Measurements from ENCODE around the gene RACGAP1. TPM values are rescaled to one million over a fixed set of nuclear protein-coding genes. Genes with fewer than 3 reads are reported as not detected.
A peak's percentile ranks its signal among the peaks of the same experiment; 100 is the strongest.

Gene RACGAP1
- total RNA-seq, 3 donors from 2014 or later, result 16.0 to 45.5 (median 34.4) TPM

- no peak for ATAC-seq
- intact Hi-C loops (cut with DNase I, micrococcal nuclease), result loop anchor here in 1 of 2 donors (10.0 kb wide), 1 partner anchor 85 kb away; the partner anchor contains the start of gene AQP5
Observed at GRCh38 chr12:50049254-50050118, 24.2 kb upstream of the RACGAP1 start.

DNA sequence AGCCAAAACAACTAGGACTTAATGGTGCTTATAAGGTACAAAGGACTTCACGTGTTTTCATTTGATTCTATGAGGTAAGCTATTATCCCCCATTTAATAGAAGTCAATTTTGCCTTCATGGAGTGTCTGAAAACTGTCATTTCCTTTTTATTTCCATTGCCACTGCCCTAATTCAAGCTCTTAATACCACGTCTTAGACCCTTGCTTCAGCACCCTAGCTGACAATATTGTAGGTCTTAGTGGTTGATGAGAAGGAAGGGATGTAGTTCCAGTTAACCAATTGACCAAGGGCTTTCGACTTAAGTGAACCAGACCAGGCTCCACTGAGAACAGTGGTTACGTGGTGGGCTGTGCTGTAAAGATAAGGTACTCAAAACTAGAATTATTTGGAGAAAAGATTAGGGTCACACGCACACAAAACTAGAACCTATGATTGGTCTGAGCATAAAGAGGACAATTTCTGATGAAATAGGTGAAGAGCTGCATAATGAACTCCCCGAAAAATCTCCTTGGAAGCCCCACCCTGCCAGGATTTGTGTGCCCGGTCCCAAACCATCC lies 22.5 kb upstream of the RACGAP1 start:
- no peaks in the 10 kb centered on the region for H3K36me3 ChIP-seq (ENCODE audit: low read depth)
- no peak overlapping the region for H3K4me3 ChIP-seq
- DNase-seq (no peak), ATAC-seq (no peak)
- H3K4me1 ChIP-seq (ENCODE audit: low read depth), result no peaks in the 10 kb centered on the region
- no peaks in the 10 kb centered on the region for H3K9me3 ChIP-seq
- intact Hi-C loops (cut with DNase I, micrococcal nuclease), result no loop called here
- TF ChIP-seq CTCF (IDR thresholded peaks at IDR 0.05), result no peak

More at GRCh38 chr12:50049254-50050118, 24.2 kb upstream of the RACGAP1 start:
- Histone ChIP-seq H3K36me3 (ENCODE audit: low read depth) (no peaks in the 10 kb centered on the region), H3K9me3 (no peaks in the 10 kb centered on the region), H3K4me3 (no peak overlapping the region), H3K4me1 (ENCODE audit: low read depth) (no peaks in the 10 kb centered on the region)
- no peak for DNase-seq
- TF ChIP-seq CTCF (IDR thresholded peaks at IDR 0.05), result no peak

DNA sequence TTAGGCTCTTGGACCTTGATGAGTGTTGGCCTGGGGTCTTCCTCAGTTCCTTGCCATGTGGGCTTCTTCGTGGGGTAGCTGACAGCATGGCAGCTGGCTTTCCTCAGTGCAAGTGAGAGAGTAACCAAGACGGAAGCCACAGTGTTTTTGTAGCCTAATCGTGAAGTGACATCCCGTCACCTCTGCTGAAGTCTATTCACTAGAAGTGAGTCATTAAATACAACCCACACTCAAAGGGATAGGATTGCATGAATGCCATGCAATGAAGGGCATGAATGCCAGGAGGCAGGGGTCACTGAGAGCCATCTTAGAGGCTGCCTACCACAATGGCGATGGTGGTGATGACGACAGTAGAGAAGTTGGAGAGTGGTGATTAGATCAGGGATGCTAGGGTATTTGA lies 18.6 kb upstream of the RACGAP1 start:
- Histone ChIP-seq H3K4me1 (ENCODE audit: low read depth) (no peaks in the 10 kb centered on the region), H3K4me3 (no peak overlapping the region), H3K36me3 (ENCODE audit: low read depth) (no peaks in the 10 kb centered on the region), H3K9me3 (no peaks in the 10 kb centered on the region)
- intact Hi-C loops (cut with DNase I, micrococcal nuclease), result no loop called here
- TF ChIP-seq CTCF (IDR thresholded peaks at IDR 0.05), result no peak
- peak in 1 of 3 donors; percentile 4 for DNase-seq
- ATAC-seq, result no peak

DNA sequence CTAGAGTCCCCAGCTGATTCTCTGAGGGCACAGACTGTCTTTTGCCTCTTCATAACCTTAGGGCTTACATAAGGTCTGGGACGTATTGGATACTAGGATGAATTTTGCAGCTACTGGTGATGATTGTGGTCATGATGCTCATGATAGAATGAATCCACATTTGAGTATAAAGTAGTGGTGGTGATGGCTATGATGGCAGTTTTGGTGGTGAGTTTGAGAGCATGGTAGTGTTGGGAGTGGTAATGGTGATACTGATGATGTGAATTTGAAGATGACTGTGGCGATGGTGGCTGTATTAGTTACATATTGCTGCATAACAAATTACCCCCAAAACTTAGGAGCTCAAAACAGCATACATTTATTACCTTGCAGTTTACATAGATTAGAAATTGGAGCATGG lies 18.0 kb upstream of the RACGAP1 start:
- Histone ChIP-seq H3K36me3 (ENCODE audit: low read depth) (no peaks in the 10 kb centered on the region), H3K4me3 (no peak overlapping the region), H3K4me1 (ENCODE audit: low read depth) (no peaks in the 10 kb centered on the region), H3K9me3 (no peaks in the 10 kb centered on the region)
- no peak for TF ChIP-seq CTCF (IDR thresholded peaks at IDR 0.05)
- ATAC-seq (no peak), DNase-seq (no peak)
- intact Hi-C loops (cut with DNase I, micrococcal nuclease), result no loop called here

DNA sequence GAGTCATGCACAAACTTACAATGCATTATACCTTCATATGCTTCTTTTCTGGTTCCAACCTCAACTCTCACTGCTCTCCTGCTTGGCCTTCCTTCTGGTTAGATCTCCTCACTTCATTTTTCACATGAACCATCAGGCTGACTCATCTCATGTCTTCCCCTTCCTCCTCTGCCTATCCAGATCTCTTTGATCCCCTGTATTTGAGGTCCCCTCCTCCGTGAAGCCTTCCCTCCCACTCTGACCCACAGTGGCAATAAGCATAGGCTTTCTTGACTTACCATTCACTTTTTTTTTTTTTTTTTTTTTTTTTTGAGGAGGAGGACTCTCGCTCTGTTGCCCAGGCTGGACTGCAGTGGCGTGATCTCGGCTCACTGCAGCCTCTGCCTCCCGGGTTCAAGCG lies 17.4 kb upstream of the RACGAP1 start:
- ATAC-seq, result no peak
- no peaks in the 10 kb centered on the region for H3K4me1 ChIP-seq (ENCODE audit: low read depth)
- intact Hi-C loops (cut with DNase I, micrococcal nuclease), result no loop called here
- TF ChIP-seq CTCF (IDR thresholded peaks at IDR 0.05), result no peak
- peak in 1 of 3 donors; percentile 3 for DNase-seq
- H3K9me3 ChIP-seq, result no peaks in the 10 kb centered on the region
- H3K36me3 ChIP-seq (ENCODE audit: low read depth), result no peaks in the 10 kb centered on the region
- H3K4me3 ChIP-seq, result no peak overlapping the region
